Adrenal gland (tissue), 12 donors: ENCODE data around the gene CPNE4. TPM values are rescaled to one million over a fixed set of nuclear protein-coding genes. Genes with fewer than 3 reads are reported as not detected.

Source experiments
- DNase-seq, 7 donors: peaks; one replicate each; pipeline ENCODE4 v3.0.0-alpha.2; 2019 to 2020
- H3K27ac ChIP-seq, 5 donors: fragments of 200-600 bp; sonication (generic) in 4 of 5; 1 replicate in 3 of 5; 2 replicates in 2 of 5; pipeline versions ENCODE4 v1.5.1 to v1.8.0; 2016 to 2020; ENCODE audit warnings: mild to moderate bottlenecking in 1 of 5
- H3K27me3 ChIP-seq: fragments of 200-600 bp; 2 replicates; pipeline ENCODE4 v1.8.0; 2021
- H3K36me3 ChIP-seq, 2 donors: fragments of 200-600 bp; replicated peaks in 1 of 2; 1 replicate in 1 of 2; 2 replicates in 1 of 2; pipeline versions ENCODE4 v1.5.1 to v1.8.0; 2018 to 2022
- H3K4me1 ChIP-seq, 2 donors: fragments of 200-600 bp; replicated peaks in 1 of 2; 1 replicate in 1 of 2; 2 replicates in 1 of 2; pipeline versions ENCODE4 v1.5.1 to v1.8.0; 2018 to 2021
- H3K4me3 ChIP-seq, 4 donors: fragments of 200-600 bp; sonication (generic) in 3 of 4; one replicate each; pipeline ENCODE4 v1.5.1; 2016 to 2018
- H3K9me3 ChIP-seq, 3 donors: fragments of 200-600 bp; sonication (generic) in 1 of 3; replicated peaks in 1 of 3; 1 replicate in 2 of 3; 2 replicates in 1 of 3; pipeline versions ENCODE4 v1.5.1 to v1.8.0; 2016 to 2021
- CTCF ChIP-seq, 6 experiments: fragments of 450-650 bp in 4 of 6; fragments of 200-600 bp in 2 of 6; sonication (generic) in 1 of 6; IDR thresholded peaks; 1 replicate in 5 of 6; 2 replicates in 1 of 6; pipeline versions ENCODE4 v1.5.1 to v1.8.0; 2016 to 2021; ENCODE audit warnings: antibody characterized with exemption in 6 of 6, mild to moderate bottlenecking in 2 of 6, moderate library complexity in 1 of 6
- POLR2A ChIP-seq, 2 donors: fragments of 450-650 bp; IDR thresholded peaks; one replicate each; pipeline ENCODE4 v1.6.1; 2017; ENCODE audit warnings: antibody characterized with exemption in 2 of 2, mild to moderate bottlenecking in 2 of 2, moderate library complexity in 1 of 2
- WGBS, 4 donors: extraction: QIAGEN DNeasy Blood & Tissue Kit in 2 of 4; methylation state at CpG; one replicate each; pipeline versions ENCODE4 v1.1.5 to v1.1.7; 2013 to 2017; 5-methylcytosine and 5-hydroxymethylcytosine counted together
- intact Hi-C, 2 donors: fragments of 100-400 bp; cut with DNase I; formaldehyde crosslinking; loops; one replicate each; pipeline versions ENCODE4 v1.14.1 to v1.15.0; 2022 to 2023
- polyA plus RNA-seq, 3 donors: library from polyadenylated mRNA; stranded (reverse); fragments of 200-250 nt in 2 of 3; fragments of 350-450 nt in 1 of 3; fragmentation: Illumina TruSeq in 1 of 3; extraction: RNeasy Lipid Tissue Mini Kit (QIAGEN cat#74804) in 1 of 3; gene quantifications; one replicate each; pipeline ENCODE4 v1.2.3, GENCODE V29; 2013 to 2014
- total RNA-seq, 9 donors: library from RNA; depleted of rRNA in 4 of 9; stranded (reverse); fragments of >200 nt in 4 of 9; fragments of 120-200 nt in 1 of 9; fragmentation: NEBNext Ultra II Directional in 1 of 9; extraction: Animal tissue kit (Norgen Biotek cat#: 25700) in 1 of 9; gene quantifications; one replicate each; pipeline versions ENCODE4 v1.1.0 to v1.2.4, GENCODE V29; 2013 to 2023
- donor health status: healthy with polysubstance abuse.
- donor health status: Bipolar disorder and iron deficiency.
- donor health status: DM: yes; HTN: yes; CAD: no.
- donor health status: DM: no; HTN: no; CAD: no.
- donor health status: DM: no; HTN: no; CAD: no.
- donor health status: DM: yes; HTN: yes; CAD: no.

CPNE4 gene
- total and polyA plus RNA-seq, 12 donors = 0.11 to 7.5 (median 0.59) TPM

- Histone ChIP-seq H3K27ac (no peak overlapping the region), H3K36me3 (no peaks in the 10 kb centered on the region), H3K9me3 (no peaks in the 10 kb centered on the region), H3K4me3 (no peak overlapping the region), H3K27me3 (no peaks in the 10 kb centered on the region), H3K4me1 (no peaks in the 10 kb centered on the region)
- intact Hi-C loops = no loop called here
- 84 to 92% (median 85%) methylated on average over 5 of the region's 5 CpGs for WGBS, 4 donors
- no peak for TF ChIP-seq CTCF (IDR thresholded peaks at IDR 0.05)
- DNase-seq = no peak
Measured at GRCh38 chr3:131622726-131623125, 412.1 kb downstream of the CPNE4 start.

- H3K4me3 ChIP-seq = no peak overlapping the region
- H3K9me3 ChIP-seq = no peaks in the 10 kb centered on the region
- 59 to 64% (median 62%) methylated on average over 1 of the region's 1 CpG for WGBS, 4 donors
- intact Hi-C loops = no loop called here
- H3K27me3 ChIP-seq = no peaks in the 10 kb centered on the region
- DNase-seq = no peak
- TF ChIP-seq POLR2A (IDR thresholded peaks at IDR 0.05) (no peak), CTCF (IDR thresholded peaks at IDR 0.05) (no peak)
- no peaks in the 10 kb centered on the region for H3K36me3 ChIP-seq
- no peaks in the 10 kb centered on the region for H3K4me1 ChIP-seq
- no peak overlapping the region for H3K27ac ChIP-seq
Measured at GRCh38 chr3:131620977-131621376, 413.8 kb downstream of the CPNE4 start.

- no peak for TF ChIP-seq POLR2A (IDR thresholded peaks at IDR 0.05)
- TF ChIP-seq CTCF (IDR thresholded peaks at IDR 0.05) = no peak
- Histone ChIP-seq H3K36me3 (no peaks in the 10 kb centered on the region), H3K27ac (no peak overlapping the region), H3K4me1 (no peaks in the 10 kb centered on the region), H3K27me3 (no peaks in the 10 kb centered on the region), H3K9me3 (no peaks in the 10 kb centered on the region), H3K4me3 (no peak overlapping the region)
- 36 to 54% (median 46%) methylated on average over 2 of the region's 2 CpGs for WGBS, 4 donors
- DNase-seq = no peak
- intact Hi-C loops = no loop called here
Measured at GRCh38 chr3:131619821-131620220, 415.0 kb downstream of the CPNE4 start.

GRCh38 chr3:131616719-131617118 is 418.1 kb downstream of the CPNE4 start:
- no peak for TF ChIP-seq POLR2A (IDR thresholded peaks at IDR 0.05)
- TF ChIP-seq CTCF (IDR thresholded peaks at IDR 0.05) = no peak
- WGBS, 4 donors = 30 to 51% (median 36%) methylated on average over 3 of the region's 3 CpGs
- H3K9me3 ChIP-seq = no peaks in the 10 kb centered on the region
- no peak overlapping the region for H3K27ac ChIP-seq
- intact Hi-C loops = no loop called here
- DNase-seq = no peak
- no peaks in the 10 kb centered on the region for H3K27me3 ChIP-seq
- no peaks in the 10 kb centered on the region for H3K36me3 ChIP-seq
- no peaks in the 10 kb centered on the region for H3K4me1 ChIP-seq
- H3K4me3 ChIP-seq = no peak overlapping the region
